CD4-positive, alpha-beta T cell treated with Interleukin-2 at 100 ng/mL for 4 hours (primary cell): ENCODE results near the gene SELENOF.

Source experiments
- DNase-seq: peaks from one replicate; pipeline ENCODE4 v3.0.0-alpha.2; 2020; ENCODE audit warnings: low spot score

SELENOF gene

DNA sequence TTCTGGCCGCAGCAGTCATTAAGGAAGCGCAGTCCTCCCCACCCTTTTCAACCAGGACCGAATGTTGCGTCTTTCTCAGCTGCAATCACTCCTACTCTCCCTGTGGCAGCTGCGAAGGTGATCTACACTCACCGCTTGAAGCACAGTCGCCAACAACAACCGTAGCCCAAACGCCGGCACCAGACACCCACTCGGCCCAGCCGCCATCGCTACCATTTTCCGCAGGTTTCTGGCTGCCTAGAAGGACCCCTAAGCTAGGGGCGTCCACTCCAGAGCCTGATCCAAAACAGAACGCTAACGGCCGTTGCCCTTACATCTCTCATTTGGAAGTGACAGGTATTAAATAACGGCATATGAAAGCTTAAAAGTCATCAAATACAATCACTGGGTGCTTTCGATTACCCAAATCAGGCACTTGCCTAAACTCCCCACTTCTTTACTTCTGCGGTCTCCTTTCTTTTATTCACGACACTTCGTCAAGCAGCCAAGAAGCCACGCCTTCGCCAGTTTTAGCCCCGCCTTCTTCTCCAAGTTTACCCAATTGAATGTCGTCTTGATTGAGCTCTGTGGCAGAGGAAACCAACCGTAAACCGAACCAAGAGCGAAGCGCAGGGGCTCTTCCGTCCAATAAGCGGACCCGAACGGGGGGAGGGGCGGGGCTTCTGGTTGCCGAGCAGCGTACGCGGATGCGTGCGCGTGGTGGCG is at the start of gene SELENOF:
SELENOF (minus strand) TSS at position 231 of the 705 bp plus-strand sequence; CDS start at position 216, 15 bp downstream.
- DNase-seq = peak; percentile 100

DNA sequence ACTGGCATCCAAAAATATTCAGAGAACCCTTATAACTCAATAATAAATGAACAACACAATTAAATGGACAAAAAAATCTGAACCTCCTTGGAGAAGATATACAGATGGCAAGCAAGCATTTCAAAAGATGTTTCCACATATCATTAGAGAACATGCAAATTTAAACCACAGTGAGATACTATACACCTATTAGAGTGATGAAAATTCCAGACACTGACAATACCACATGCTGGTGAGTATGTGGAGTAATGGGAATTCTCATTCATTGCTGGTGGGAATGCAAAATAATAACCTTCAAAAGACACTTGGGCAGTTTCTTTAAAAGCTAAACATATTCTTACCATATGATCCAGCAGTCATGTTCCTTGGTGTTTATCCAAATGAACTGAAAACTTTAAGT is 46.6 kb upstream of the SELENOF start:
- DNase-seq = no peak

DNA sequence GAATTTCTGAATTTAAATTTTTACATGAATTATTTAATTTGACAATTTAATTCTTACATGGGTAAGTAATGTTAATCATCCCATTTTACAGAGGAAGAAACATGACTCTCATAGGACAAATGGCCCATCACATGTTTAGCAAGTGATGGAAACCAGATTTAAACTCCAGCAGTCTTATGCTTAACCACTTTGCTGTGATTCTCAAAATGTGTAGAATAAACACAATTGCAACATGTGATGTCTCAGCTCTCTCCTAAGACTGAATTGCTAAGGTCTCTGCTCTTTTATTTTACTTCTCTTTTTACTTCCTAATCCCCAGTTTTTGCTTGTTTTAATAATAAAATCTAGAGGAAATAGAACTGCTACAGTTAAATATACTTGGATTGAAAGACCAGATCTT is 43.3 kb upstream of the SELENOF start:
- no peak for DNase-seq

DNA sequence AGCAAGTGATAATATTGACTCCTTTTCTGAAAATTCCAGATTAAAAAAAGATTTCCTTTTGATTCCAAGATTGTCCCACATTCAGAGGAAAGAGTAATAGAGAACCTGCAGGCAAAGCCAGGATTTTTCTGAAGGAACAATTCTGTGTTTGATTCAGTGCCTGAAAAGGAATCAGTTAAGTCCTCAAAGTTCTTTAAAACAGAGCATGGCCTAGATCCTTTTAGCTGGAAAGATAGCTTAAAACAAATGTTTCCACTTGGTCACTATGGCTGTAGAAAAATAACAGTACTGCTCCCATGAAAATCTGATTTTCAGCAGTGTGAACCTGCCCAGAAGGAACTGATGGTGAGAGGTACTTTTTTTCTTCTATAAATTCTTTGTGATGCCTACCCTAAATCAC is 42.3 kb upstream of the SELENOF start:
- no peak for DNase-seq

DNA sequence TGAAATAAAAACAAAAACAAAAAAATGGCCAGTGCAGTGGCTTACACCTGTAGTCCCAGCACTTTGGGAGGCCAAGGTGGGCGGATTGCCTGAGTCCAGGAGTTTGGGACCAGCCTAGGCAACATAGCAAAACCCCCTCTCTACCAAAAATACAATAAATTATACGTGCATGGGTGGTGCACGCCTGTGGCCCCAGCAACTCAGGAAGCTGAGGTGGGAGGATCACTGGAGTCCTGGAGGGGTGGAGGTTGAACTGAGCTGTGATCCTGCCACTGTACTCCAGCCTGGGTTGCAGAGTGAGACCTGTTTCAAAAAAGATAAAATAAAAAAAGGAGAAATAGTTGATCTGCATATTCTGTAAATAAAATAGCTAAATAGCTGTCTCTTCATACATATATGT is 41.8 kb upstream of the SELENOF start:
- DNase-seq = no peak

DNA sequence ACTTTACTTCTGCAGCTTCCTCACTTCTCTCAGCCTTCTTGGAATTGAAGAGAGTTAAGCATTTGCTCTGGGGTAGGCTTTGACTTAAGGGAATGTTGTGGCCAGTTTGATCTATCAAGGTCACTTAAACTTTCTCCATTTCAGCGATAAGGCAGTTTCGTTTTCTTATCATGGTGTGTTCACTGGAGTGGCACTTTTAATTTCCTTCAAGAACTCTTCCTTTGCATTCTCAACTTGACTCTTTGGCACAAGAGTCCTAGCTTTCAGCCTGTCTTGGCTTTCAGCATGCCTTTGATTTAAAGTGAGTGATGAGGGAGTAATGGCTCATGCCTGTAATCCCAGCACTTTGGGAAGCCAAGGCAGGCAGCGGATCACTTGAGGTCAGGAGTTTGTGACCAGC is 39.2 kb upstream of the SELENOF start:
- DNase-seq = no peak

DNA sequence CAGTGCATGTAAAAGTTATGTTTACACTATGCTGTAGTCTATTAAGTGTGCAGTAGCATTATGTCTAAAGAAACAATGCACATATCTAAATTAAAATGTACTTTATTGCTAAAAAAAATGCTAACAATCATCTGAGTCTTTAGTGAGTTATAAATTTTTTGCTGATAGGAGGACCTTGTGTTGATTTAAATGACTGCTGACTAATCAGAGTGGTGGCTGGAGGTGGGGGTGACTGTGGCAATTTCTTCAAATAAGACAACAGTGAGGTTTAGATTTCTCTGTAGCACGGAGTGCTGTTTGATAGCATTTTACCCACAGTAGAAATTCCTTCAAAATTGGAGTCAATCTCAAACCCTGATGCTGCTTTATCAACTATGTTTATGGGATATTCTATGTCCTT is 37.5 kb upstream of the SELENOF start:
- no peak for DNase-seq

DNA sequence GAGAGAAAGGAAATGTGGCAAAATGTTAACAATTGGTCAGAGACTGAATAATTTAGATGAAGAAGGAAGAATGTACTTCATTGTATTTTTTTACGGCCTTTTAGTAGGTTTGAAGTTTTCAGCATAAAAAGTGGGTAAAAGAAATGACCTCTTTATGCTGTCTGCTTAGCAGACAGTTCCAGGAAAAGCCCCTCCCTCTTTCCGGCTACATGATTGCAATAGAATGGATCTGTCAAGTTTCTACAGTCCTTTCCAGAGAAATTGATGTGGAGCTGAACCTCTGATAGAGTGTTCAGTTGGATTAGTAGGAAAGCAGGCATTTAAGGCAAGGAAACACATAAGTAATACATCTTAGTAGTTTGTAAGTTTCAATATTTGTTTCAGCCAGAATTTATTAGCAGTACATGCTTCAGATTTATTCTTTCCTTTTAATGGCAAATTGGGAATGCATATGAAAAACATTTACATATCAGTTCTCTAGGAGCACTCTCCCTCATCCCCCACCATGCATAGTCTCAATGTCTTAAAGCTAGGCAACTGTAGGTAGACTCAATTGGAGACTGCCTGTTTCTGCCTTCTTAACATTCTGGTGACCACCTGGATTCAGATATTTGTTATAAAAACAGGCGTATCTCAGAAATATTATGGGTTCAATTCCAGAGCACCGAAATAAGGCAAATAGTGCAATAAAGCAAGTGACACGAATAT is 36.9 kb upstream of the SELENOF start:
- no peak for DNase-seq

DNA sequence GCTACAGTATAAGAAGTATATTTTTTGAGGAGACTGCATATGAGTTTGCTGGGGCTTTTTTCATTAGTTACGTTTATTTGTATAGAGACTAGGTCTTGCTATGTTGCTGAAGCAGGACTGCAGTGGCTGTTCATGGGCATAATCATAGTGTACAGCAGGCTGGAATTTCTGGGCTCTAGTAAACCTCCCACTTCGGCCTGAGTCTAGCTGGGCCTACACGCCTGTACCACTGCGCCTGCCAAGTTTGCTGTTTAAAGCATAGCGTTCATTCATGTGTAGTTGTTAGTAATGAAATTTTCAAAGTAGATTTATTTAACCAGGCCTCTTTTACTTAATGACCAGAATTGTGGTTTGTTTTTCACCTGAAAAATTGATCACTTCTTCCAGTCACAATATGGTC is 34.3 kb upstream of the SELENOF start:
- DNase-seq = no peak

DNA sequence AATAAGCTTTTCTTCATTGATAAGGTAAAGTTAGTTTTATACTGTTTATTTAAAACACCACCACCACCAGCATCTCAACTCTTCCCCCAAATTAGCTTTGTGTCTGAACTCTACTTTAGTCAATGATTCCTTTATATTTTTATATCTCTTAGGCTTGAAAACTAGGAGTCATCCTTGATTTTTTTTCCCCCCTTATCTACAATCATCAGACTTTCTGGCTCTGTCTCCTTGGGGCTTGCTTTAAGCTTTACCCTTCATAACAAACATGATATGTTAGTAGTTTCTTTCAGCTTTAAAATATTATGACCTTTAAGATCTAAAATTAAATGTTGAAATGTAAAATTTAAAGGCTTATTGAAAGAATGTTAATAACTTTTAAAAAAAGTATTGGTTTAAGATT is 28.8 kb upstream of the SELENOF start:
- DNase-seq = no peak

DNA sequence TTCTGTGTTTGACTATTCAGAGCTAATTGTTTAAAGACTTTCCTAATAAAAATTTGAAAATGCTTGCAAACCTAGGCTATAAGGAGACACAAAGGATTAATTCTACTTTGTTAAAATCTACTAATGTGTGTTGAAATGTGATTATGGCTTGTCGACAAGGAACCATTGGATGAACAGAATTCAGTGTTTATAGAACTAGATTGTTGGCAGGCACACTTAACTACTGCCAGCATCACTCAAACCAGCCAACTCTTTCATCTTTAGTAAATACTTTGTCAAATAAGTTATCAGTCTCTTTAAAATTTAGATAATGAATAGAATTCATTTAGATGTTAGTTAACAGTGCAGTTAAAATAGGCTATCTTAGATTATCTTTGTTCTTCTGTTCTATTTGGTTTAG is 28.1 kb upstream of the SELENOF start:
- no peak for DNase-seq

DNA sequence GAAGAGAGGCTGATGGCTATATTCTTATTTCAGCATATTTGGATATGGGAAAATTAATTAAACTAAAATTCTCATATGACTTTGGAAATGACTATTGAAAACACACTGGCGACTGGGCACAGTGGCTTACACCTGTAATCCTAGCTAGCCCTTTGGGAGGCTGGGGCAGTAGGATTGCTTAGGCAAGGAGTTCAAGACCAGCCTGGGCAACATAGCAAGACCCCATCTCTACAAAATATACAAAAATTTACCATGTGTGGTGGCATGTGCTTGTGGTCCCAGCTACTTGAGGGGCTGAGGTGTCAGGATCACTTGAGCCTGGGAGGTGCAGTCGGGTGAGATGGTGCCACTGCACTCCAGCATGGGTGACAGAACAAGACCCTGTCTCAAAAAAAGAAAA is 26.7 kb upstream of the SELENOF start:
- no peak for DNase-seq

DNA sequence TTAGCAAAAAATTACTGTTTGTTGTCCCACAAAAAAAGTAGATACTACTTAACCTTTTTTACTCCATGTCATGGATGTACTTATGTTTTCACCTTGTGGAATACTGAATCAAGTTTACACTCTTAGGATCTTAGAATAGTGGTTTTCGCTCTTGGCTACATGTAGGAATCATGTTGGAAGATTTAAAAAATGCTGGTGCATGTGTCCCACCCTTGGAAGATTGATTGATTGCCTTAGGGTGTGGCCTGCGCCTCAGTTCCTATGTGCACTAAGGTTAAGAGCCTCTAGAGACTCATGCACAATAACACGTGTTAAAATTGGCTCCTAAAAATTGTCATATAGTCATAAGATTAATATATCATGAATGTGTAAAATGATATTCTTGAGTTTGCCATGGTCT is 25.5 kb upstream of the SELENOF start:
- DNase-seq = no peak

DNA sequence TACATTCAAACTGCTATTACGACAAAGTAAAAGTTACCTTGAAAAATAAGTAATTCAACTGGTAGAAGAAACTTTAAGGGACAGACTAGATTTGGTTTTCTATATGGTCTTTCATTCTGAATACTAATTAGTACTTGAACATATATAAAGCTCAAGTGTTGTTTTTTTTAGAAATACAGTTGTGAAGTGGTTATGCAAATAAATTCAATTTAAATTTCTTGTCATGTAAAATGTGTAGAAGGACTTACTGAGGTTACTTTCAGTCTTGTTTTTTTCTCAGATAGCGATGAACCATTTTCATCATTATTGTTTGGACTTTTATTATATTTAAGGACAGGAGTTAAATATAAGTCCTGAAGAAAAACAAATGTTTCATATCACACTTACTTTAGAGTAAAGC is 24.9 kb upstream of the SELENOF start:
- DNase-seq = no peak

DNA sequence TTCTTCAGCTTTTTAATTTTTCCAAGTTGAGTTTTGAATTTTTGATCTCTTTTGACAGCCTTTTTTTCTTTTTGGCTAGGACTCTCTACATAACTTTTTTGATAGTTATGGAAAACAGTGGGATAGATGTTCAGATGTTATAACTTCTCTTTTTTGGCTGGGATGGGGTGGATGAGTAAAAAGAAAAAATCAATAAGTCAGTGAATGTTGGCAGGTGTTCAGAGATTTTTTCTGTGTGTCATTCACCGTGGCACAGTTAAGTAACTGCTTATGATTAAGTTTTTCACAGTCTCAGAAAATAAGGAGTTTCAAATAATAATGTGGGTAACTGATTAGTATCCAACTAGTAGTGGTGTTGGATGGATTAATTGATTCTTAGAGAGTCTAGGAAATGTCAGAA is 24.5 kb upstream of the SELENOF start:
- no peak for DNase-seq

DNA sequence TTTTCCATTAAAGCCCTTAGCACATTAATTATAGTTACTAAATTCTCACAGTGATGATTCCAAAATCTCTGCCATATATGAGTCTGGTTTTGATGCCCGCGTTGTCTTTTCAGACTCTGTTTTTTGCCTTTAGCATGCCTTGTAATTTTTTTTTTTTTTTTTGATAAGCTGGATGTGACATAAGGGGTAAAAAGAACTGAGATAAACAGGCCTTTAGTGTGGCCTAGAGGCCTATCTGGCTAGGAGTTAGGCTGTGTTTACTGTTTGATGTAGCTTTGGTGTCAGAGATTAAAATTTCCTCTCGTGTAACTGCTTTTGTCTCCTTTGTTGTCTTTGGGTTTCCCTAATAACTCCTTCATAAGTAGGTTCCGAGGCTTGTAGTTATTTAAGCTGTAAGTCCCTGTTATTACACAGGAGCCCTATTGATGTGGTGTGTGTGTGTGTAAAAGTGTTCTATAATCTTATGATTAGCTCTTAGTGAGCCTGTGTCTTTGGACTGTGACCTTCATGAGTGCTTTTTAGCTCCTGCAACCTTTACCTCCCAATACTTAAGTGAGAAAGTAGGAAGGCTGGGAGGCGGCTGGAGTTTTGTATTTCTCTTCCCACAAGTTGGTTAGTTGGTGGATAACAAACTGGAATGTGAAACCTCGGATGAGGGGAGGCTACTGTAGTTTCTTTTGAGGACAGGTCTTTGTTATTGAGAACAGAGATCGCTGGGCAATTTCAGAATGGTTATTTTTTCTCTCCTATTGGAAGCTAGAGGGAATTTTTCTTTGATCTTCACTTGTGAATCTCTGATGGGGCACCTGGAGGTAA is 19.8 kb upstream of the SELENOF start:
- DNase-seq = no peak

DNA sequence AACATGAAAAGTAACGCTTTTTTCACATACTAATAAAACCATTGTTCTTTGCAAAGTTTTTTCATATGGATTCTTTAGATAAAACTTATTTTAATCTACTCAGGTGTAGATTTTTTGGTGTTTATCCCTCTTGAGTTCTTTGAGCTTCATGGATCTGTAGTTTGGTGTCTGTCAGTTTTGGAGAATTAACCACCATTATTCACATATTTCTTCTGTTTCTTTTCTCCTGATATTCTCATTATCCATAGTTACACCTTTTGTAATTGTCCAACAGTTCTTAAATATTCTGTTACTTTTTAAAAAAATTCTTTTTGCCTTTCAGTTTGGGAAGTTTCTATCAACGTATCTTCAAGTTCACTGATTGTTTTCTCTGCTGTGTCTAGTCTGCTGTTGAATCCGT is 19.1 kb upstream of the SELENOF start:
- no peak for DNase-seq

DNA sequence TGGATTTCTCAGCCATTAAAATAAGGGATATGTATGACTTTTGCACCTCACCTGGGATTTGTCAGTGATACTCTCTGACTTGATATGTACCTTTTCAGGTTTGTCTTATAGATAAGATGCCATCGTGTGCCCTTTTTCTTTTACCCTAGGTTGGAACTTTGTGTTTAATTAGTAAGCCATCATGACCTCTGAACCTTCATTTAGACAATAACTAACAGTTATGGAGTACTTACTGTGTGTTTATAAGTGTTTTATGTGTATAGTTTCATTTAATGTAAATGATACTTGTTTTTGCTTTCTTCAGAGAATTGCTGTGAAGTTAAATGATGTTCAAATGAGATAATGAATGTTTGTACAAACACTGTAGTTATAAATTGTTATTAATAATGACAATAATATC is 14.9 kb upstream of the SELENOF start:
- no peak for DNase-seq

DNA sequence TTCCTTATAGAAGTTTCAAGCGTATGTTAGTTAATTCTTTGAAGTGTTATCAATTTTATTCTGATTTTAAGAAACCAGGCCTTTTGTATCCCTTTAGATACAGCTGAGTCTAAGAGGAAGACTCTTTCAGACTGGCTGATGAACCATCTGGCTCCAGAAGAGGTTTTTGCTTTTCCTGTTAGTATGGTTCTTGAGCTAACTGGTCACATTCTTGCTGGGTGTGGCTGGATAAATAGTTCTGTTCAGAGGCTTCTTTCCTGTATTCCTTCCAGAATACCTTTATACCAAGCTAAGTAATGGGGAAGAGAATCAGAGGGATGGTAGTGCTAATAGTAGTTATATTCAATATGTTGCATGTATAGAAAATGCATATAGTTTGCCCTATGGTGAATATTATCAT is 13.0 kb upstream of the SELENOF start:
- DNase-seq = no peak

DNA sequence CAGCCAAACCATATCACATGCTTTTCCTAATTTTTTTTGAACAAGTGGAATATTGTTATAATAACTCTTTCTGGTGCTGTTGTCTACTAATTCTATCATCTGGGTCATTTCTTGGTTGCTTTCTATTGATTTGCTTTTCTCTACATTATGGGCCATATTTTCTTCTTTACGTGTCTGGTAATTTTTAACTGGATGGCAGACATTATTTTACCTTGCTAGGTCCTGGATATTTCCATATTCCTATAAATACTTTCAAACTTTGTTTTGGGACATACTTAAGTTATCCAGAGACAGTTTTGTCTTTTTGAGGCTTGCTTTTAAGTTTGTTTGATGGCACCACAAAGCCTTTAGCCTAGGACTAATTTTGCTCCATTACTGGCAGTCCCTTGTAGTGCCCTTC is 11.8 kb upstream of the SELENOF start:
- DNase-seq = no peak

DNA sequence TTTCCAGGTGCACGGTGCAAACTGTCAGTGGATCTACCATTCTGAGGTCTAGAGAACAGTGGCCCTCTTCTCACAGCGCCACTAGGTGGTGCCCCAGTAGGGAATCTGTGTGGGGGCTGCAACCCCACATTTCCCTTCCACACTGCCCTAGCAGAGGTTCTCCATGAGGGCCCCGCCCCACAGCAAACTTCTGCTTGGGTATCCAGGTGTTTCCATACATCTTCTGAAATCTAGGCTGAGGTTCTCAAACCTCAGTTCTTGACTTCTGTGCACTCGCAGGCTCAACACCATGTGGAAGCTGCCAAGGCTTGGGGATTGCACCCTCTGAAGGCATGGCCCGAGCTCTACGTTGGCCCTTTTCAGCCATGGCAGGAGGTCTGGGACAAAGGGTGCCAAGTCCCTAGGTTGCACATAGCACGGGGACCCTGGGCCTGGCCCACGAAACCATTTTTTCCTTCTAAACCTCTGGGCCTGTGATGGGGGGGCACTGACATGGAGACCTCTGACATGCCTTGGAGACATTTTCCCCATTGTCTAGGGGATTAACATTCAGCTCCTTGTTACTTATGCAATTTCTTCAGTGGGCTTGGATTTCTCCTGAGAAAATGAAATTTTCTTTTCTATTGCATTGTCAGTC is 10.5 kb upstream of the SELENOF start:
- DNase-seq = no peak

DNA sequence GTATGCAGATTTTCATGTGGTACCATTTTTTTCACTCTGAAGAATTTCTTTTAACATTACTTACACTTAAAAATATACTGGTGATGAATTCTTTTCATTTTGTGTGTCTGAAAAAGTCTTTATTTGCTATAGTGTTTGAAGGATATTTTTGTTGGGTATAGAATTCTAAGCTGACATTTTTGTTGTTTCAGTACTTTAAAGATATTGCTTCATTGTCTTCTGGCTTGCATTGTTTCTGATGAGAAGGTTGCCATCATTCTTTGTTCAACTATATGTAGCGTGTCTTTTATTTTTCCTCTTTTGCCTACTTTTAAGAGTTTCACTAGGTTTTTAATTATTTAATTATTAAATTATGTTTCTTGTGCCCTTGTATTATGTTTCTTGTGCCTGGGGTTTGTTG is 8.5 kb upstream of the SELENOF start:
- no peak for DNase-seq

DNA sequence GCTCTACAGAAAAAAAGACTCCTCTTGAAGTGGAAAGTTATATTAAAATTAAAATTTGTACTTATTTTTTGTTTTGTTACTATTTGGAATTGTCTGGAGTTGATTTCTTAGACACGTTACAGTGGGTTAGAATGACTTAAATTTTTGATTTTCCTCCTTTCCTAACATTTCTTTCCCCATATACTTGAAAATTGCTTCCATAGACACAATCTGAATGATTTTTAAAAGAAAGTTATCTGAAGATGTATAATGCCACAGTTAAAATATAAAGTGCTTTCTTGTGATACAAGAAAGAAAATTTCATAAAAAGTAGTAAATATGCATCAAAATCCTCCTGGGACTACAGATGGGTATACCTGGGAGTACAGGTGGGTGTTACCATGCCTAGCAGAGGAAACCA is 2.8 kb upstream of the SELENOF start:
- no peak for DNase-seq
